WTC11 (cell line): ENCODE data around the gene SELENOW. TPM values are rescaled to one million over a fixed set of nuclear protein-coding genes. Genes with fewer than 3 reads are reported as not detected.
"Not testable (repeated sequence)": the region's sequence is repeated elsewhere in the genome, so short reads cannot be mapped to it uniquely, and the experiment has no call there.

Experiments used
- ATAC-seq: fragments of 200-7000 bp; cut with Tn5 transposase; 2 replicates; pipeline ENCODE4 v1.10.0; 2021; ENCODE audit warnings: mild to moderate bottlenecking, moderate library complexity
- CTCF ChIA-PET: fragments of 300-600 bp; sonication (Branson Sonifier 250); formaldehyde crosslinking; loops from one replicate; lab custom pipeline; 2021; ENCODE audit warnings: antibody characterized with exemption; lab: Charles Lee
- POLR2A ChIA-PET: fragments of 350-600 bp; sonication (Branson Sonifier 250); formaldehyde crosslinking; loops from one replicate; lab custom pipeline; 2021; ENCODE audit warnings: antibody characterized with exemption; lab: Charles Lee
- DNase-seq: peaks from one replicate; pipeline ENCODE4 v3.0.0; 2021; ENCODE audit warnings: low spot score
- H3K27ac Mint-ChIP-seq: 2 replicates; pipeline ENCODE4 v1.8.0; 2021; ENCODE audit warnings: mixed read lengths
- H3K27me3 Mint-ChIP-seq: 2 replicates; pipeline ENCODE4 v1.8.0; 2021; ENCODE audit warnings: low read depth, mild to moderate bottlenecking, moderate library complexity, mixed read lengths
- H3K36me3 Mint-ChIP-seq: 2 replicates; pipeline ENCODE4 v1.8.0; 2021; ENCODE audit warnings: mixed read lengths
- H3K4me1 Mint-ChIP-seq: 2 replicates; pipeline ENCODE4 v1.8.0; 2022; ENCODE audit warnings: mixed read lengths
- H3K4me3 Mint-ChIP-seq: 2 replicates; pipeline ENCODE4 v1.8.0; 2021; ENCODE audit warnings: mild to moderate bottlenecking, moderate library complexity, mixed read lengths
- H3K9me3 Mint-ChIP-seq: 2 replicates; pipeline ENCODE4 v1.8.0; 2021; ENCODE audit warnings: mixed read lengths
- AR ChIP-seq: fragments of 250-450 bp; sonication (Bioruptor Pico); IDR thresholded peaks from 2 replicates; pipeline ENCODE4 v1.9.0; 2021; ENCODE audit warnings: mild to moderate bottlenecking
- CTCF ChIP-seq: fragments of 200-600 bp; IDR thresholded peaks from 2 replicates; pipeline ENCODE4 v1.8.0; 2022; ENCODE audit warnings: antibody characterized with exemption
- FOXP4 ChIP-seq: sonication (generic); formaldehyde crosslinking; IDR thresholded peaks from 2 replicates; pipeline ENCODE4 v1.8.0; 2022; ENCODE audit warnings: mild to moderate bottlenecking, missing genetic modification reagents
- IRF2 ChIP-seq: sonication (generic); formaldehyde crosslinking; IDR thresholded peaks from 2 replicates; pipeline ENCODE4 v1.8.0; 2022; ENCODE audit warnings: low read depth, missing genetic modification reagents, borderline replicate concordance
- RELA ChIP-seq: sonication (generic); formaldehyde crosslinking; IDR thresholded peaks from 2 replicates; pipeline ENCODE4 v1.8.1; 2022; ENCODE audit warnings: missing genetic modification reagents, mild to moderate bottlenecking, borderline replicate concordance
- TP53 ChIP-seq: sonication (generic); formaldehyde crosslinking; IDR thresholded peaks from 2 replicates; pipeline ENCODE4 v1.8.1; 2023; ENCODE audit warnings: mild to moderate bottlenecking, missing genetic modification reagents
- USF1 ChIP-seq: sonication (generic); formaldehyde crosslinking; IDR thresholded peaks from 2 replicates; pipeline ENCODE4 v1.8.0; 2022; ENCODE audit warnings: mild to moderate bottlenecking, missing genetic modification reagents
- ZMAT4 ChIP-seq: fragments of 250-450 bp; sonication (Bioruptor Pico); IDR thresholded peaks from 2 replicates; pipeline ENCODE4 v1.9.0; 2021; ENCODE audit warnings: mild to moderate bottlenecking
- ZNF121 ChIP-seq: sonication (generic); formaldehyde crosslinking; IDR thresholded peaks from 2 replicates; pipeline ENCODE4 v1.8.0; 2023; ENCODE audit warnings: missing genetic modification reagents
- ZNF232 ChIP-seq: sonication (generic); formaldehyde crosslinking; IDR thresholded peaks from 2 replicates; pipeline ENCODE4 v1.8.0; 2022; ENCODE audit warnings: mild to moderate bottlenecking, missing genetic modification reagents
- total RNA-seq: library from RNA; stranded (reverse); gene quantifications from 3 replicates; pipeline ENCODE4 v1.2.3, GENCODE V29; 2021
- TF ChIP-seq, protein P1 (sequence below): sonication (generic); formaldehyde crosslinking; conservative IDR thresholded peaks from 2 replicates; pipeline ENCODE4 v1.8.1; 2023; ENCODE audit warnings: mild to moderate bottlenecking, low read depth, missing genetic modification reagents, moderate library complexity
- TF ChIP-seq, protein P2 (sequence below): sonication (generic); formaldehyde crosslinking; IDR thresholded peaks from 2 replicates; pipeline ENCODE4 v1.8.1; 2023; ENCODE audit warnings: mild to moderate bottlenecking, missing genetic modification reagents, moderate library complexity

Gene SELENOW
- total RNA-seq, 1 experiment from 2014 or later, result 391 TPM

DNA sequence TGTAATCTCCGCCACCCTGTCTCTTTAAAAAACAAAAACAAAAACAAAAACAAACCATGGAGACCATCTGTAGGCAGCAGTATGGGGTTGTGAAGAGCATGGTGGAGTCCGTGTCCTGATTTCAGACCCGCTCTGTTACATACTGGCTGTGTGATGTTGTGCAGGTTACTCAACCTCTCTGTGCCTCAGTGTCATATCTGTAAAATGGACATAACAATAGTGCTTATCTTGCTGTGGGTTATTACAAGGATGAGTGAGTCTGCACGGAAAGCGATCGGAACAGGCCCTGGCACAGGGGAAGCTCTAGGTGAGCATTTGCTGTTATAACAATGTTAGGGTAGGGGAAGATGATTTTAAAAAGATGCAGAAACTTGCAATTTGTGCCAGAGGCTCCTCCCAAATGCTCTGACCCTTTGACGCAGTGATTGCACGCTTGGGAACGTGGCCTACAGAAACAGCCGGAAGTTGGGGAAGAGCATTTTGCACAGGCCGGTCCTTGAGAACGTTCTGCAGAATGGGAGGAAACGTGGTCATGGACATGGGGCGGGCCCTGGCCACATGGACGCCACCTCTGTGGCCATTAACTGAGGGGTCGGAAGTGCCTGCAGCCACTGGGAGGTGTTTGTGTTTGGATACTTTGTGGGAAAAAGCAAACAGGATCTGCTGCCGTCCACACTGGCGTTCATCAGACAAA, 15.7 kb upstream of the SELENOW start:
- H3K4me3 Mint-ChIP-seq, result no peak overlapping the region
- no peak for DNase-seq
- CTCF ChIA-PET, result interaction anchor here (0.7 to 8.5 kb wide), 2 partner anchors 10 to 26 kb away, joined by 5 to 368 read pairs; no protein-coding TSS in a partner anchor
- peaks cover 16% of the 10 kb centered on the region for H3K36me3 Mint-ChIP-seq
- TF ChIP-seq USF1 (CRISPR knock-in tag), result no peak
- TF ChIP-seq, all 79 proteins: peak for 0
- POLR2A ChIA-PET, result no interaction called here
- H3K4me1 Mint-ChIP-seq, result peaks cover 11% of the 10 kb centered on the region
- no peaks in the 10 kb centered on the region for H3K27me3 Mint-ChIP-seq
- peaks cover 4% of the 10 kb centered on the region for H3K9me3 Mint-ChIP-seq
- no peak for ATAC-seq
- H3K27ac Mint-ChIP-seq, result peak overlapping the region; percentile 79; the same call in 1 of the 2 replicates

DNA sequence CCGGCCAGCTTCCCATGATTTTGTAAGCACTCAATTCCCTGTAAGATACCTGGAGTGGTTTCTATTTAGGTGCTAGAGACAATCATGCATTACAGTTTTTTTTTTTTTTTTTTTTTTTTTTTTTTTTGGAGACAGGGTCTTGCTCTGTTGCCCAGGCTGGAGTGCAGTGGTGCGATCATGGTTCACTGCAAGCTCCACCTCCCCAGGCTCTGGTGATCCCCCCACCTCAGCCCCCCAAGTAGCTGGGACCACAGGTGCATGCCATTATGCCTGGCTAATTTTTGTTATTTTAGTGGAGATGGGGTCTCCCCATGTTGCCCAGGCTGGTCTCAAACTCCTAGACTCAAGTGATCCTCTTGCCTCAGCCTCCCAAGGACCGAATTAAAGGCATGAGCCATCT, 13.8 kb upstream of the SELENOW start:
- not testable (repeated sequence) for H3K27ac Mint-ChIP-seq, ATAC-seq, H3K27me3 Mint-ChIP-seq, H3K9me3 Mint-ChIP-seq, H3K36me3 Mint-ChIP-seq, DNase-seq, H3K4me3 Mint-ChIP-seq
- H3K4me1 Mint-ChIP-seq, result peaks cover 14% of the 10 kb centered on the region
- POLR2A ChIA-PET, result interaction anchor here (0.6 to 1.5 kb wide), 3 partner anchors 14 to 92 kb away, joined by 3 to 8 read pairs (median 8); partner anchors contain the start of gene SELENOW
- CTCF ChIA-PET, result interaction anchor here (0.6 to 8.5 kb wide), 25 partner anchors 9 to 337 kb away, joined by 3 to 368 read pairs (median 10); partner anchors contain the start of genes EHD2, NOP53 and SELENOW
- peak; percentile 41; the same call in 1 of the 2 replicates for TF ChIP-seq ZNF121 (CRISPR knock-in tag)

- ATAC-seq (peak; percentile 79), DNase-seq (peak; percentile 88)
- CTCF ChIA-PET, result interaction anchor here (0.5 to 8.5 kb wide), 55 partner anchors 8 to 790 kb away, joined by 3 to 368 read pairs (median 5); partner anchors contain the start of genes EHD2, KPTN, NOP53 and SELENOW
- Mint-ChIP-seq H3K4me3 (no peak overlapping the region), H3K36me3 (no peaks in the 10 kb centered on the region), H3K27ac (peak overlapping the region; percentile 85), H3K9me3 (peaks cover 3% of the 10 kb centered on the region; the same call in 1 of the 2 replicates), H3K27me3 (no peaks in the 10 kb centered on the region), H3K4me1 (peaks cover 22% of the 10 kb centered on the region)
- POLR2A ChIA-PET, result interaction anchor here (0.6 to 1.6 kb wide), 6 partner anchors 12 to 91 kb away, joined by 3 to 8 read pairs (median 4); partner anchors contain the start of genes NOP53 and SELENOW
- 0 out of 2 replicates have a peak, but pooled peaks have one; percentile 9 for TF ChIP-seq ZNF232
- TF ChIP-seq CTCF, result peak; percentile 80
- TF ChIP-seq RELA (CRISPR knock-in tag), result no peak
- no peak for TF ChIP-seq AR (CRISPR knock-in tag)
These were observed 12.8 kb upstream of the SELENOW start for GRCh38 chr19:47765523-47766358.

GRCh38 chr19:47766359-47766620, 12.2 kb upstream of the SELENOW start:
- Mint-ChIP-seq H3K27me3 (no peaks in the 10 kb centered on the region), H3K27ac (no peak overlapping the region), H3K36me3 (no peaks in the 10 kb centered on the region), H3K4me3 (no peak overlapping the region), H3K4me1 (peaks cover 26% of the 10 kb centered on the region), H3K9me3 (peaks cover 3% of the 10 kb centered on the region; the same call in 1 of the 2 replicates)
- ATAC-seq, result no peak
- CTCF ChIA-PET, result interaction anchor here (0.6 to 8.5 kb wide), 29 partner anchors 8 to 338 kb away, joined by 3 to 368 read pairs (median 9); partner anchors contain the start of genes EHD2, NOP53 and SELENOW
- no peak for DNase-seq
- POLR2A ChIA-PET, result interaction anchor here (0.6 to 1.6 kb wide), 4 partner anchors 13 to 24 kb away, joined by 3 to 8 read pairs (median 4); partner anchors contain the start of gene NOP53
- TF ChIP-seq IRF2 (CRISPR knock-in tag) (no peak), FOXP4 (CRISPR knock-in tag) (no peak), ZMAT4 (CRISPR knock-in tag) (no peak), TP53 (no peak)
- TF ChIP-seq, protein P1, sequence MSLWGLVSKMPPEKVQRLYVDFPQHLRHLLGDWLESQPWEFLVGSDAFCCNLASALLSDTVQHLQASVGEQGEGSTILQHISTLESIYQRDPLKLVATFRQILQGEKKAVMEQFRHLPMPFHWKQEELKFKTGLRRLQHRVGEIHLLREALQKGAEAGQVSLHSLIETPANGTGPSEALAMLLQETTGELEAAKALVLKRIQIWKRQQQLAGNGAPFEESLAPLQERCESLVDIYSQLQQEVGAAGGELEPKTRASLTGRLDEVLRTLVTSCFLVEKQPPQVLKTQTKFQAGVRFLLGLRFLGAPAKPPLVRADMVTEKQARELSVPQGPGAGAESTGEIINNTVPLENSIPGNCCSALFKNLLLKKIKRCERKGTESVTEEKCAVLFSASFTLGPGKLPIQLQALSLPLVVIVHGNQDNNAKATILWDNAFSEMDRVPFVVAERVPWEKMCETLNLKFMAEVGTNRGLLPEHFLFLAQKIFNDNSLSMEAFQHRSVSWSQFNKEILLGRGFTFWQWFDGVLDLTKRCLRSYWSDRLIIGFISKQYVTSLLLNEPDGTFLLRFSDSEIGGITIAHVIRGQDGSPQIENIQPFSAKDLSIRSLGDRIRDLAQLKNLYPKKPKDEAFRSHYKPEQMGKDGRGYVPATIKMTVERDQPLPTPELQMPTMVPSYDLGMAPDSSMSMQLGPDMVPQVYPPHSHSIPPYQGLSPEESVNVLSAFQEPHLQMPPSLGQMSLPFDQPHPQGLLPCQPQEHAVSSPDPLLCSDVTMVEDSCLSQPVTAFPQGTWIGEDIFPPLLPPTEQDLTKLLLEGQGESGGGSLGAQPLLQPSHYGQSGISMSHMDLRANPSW (CRISPR knock-in tag), result no peak
- TF ChIP-seq, protein P2, sequence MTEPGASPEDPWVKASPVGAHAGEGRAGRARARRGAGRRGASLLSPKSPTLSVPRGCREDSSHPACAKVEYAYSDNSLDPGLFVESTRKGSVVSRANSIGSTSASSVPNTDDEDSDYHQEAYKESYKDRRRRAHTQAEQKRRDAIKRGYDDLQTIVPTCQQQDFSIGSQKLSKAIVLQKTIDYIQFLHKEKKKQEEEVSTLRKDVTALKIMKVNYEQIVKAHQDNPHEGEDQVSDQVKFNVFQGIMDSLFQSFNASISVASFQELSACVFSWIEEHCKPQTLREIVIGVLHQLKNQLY, result no peak
